Measurements from ENCODE around the gene FAM151A.

FAM151A gene

GRCh38 chr1:54579337-54579781 is 44.0 kb downstream of the FAM151A start:
- DNase-seq (ENCODE audit: low spot score), result no peak

GRCh38 chr1:54577612-54578011 is 45.7 kb downstream of the FAM151A start:
- DNase-seq (ENCODE audit: low spot score), result no peak

- DNase-seq (ENCODE audit: low spot score), result no peak
Measured at GRCh38 chr1:54575605-54576290, 47.6 kb downstream of the FAM151A start.

GRCh38 chr1:54575161-54575560 is 48.2 kb downstream of the FAM151A start:
- no peak for DNase-seq (ENCODE audit: low spot score)

- DNase-seq (ENCODE audit: low spot score), result no peak
Measured at GRCh38 chr1:54574158-54574778, 49.1 kb downstream of the FAM151A start.

- no peak for DNase-seq (ENCODE audit: low spot score)
Measured at GRCh38 chr1:54572542-54572850, 50.8 kb downstream of the FAM151A start.

- DNase-seq (ENCODE audit: low spot score), result no peak
Measured at GRCh38 chr1:54571803-54572541, 51.4 kb downstream of the FAM151A start.

- DNase-seq (ENCODE audit: low spot score), result no peak
Measured at GRCh38 chr1:54571326-54571725, 52.0 kb downstream of the FAM151A start.

- no peak for DNase-seq (ENCODE audit: low spot score)
Measured at GRCh38 chr1:54570161-54570560, 53.2 kb downstream of the FAM151A start.

GRCh38 chr1:54569339-54569738 is 54.0 kb downstream of the FAM151A start:
- no peak for DNase-seq (ENCODE audit: low spot score)

- DNase-seq (ENCODE audit: low spot score), result no peak
Measured at GRCh38 chr1:54567961-54568360, 55.4 kb downstream of the FAM151A start.

- DNase-seq (ENCODE audit: low spot score), result no peak
Measured at GRCh38 chr1:54566438-54567141, 56.7 kb downstream of the FAM151A start.

GRCh38 chr1:54565113-54565501 is 58.2 kb downstream of the FAM151A start:
- DNase-seq (ENCODE audit: low spot score), result no peak

GRCh38 chr1:54564312-54565112 is 58.8 kb downstream of the FAM151A start:
- DNase-seq (ENCODE audit: low spot score), result no peak

GRCh38 chr1:54559771-54560231 is 63.5 kb downstream of the FAM151A start:
- no peak for DNase-seq (ENCODE audit: low spot score)
